Panc1 (cell line): Measurements from ENCODE around the gene GRHPR. TPM values are rescaled to one million over a fixed set of nuclear protein-coding genes. Genes with fewer than 3 reads are reported as not detected.

Source experiments
- ATAC-seq: fragments of 200-7000 bp; cut with Tn5 transposase; 2 replicates; pipeline ENCODE4 v1.9.1; 2020; ENCODE audit warnings: mild to moderate bottlenecking, moderate library complexity
- BruUV-seq: library from RNA; stranded (reverse); fragments of 400-500 nt; replicated peaks from 2 replicates; lab custom pipeline; 2021; lab: Mats Ljungman, UMichigan
- CTCF ChIA-PET: fragments of 300-600 bp; sonication (Branson Sonifier 250); formaldehyde crosslinking; loops from one replicate; lab custom pipeline; 2022; ENCODE audit warnings: antibody characterized with exemption; lab: Charles Lee
- POLR2A ChIA-PET: fragments of 300-600 bp; sonication (Branson Sonifier 250); formaldehyde crosslinking; loops from one replicate; lab custom pipeline; 2022; ENCODE audit warnings: antibody characterized with exemption; lab: Charles Lee
- DNase-seq: peaks from one replicate; pipeline ENCODE4 v3.0.0-alpha.2; 2010; ENCODE audit warnings: low read depth, low spot score
- H3K27ac ChIP-seq: 2 replicates; pipeline ENCODE4 v1.5.1; 2011; ENCODE audit warnings: mild to moderate bottlenecking, low read length, inconsistent platforms
- H3K27me3 ChIP-seq: fragments of 200-500 bp; sonication (Bioruptor generic); 2 replicates; pipeline ENCODE4 v1.6.0; 2014; ENCODE audit warnings: low read length, inconsistent platforms; ENCODE audit not compliant: control insufficient read depth, insufficient read depth
- H3K36me3 ChIP-seq: fragments of 200-500 bp; sonication (Bioruptor generic); 2 replicates; pipeline ENCODE4 v1.5.1; 2014; ENCODE audit warnings: inconsistent platforms, mild to moderate bottlenecking, low read length, moderate library complexity; ENCODE audit not compliant: control insufficient read depth, insufficient read depth
- H3K4me1 ChIP-seq: 2 replicates; pipeline ENCODE4 v1.5.1; 2011; ENCODE audit warnings: inconsistent platforms, mild to moderate bottlenecking, low read length, moderate library complexity; ENCODE audit not compliant: control insufficient read depth, insufficient read depth
- H3K4me3 ChIP-seq, 2 experiments: 2 replicates each; pipeline ENCODE4 v1.5.1; 2011 to 2012; ENCODE audit warnings: low read depth in 2 of 2, low read length in 2 of 2, mild to moderate bottlenecking in 2 of 2, inconsistent platforms in 1 of 2, moderate library complexity in 1 of 2
- H3K9me3 ChIP-seq: fragments of 200-500 bp; sonication (Bioruptor generic); 2 replicates; pipeline ENCODE4 v1.5.1; 2014; ENCODE audit warnings: low read depth, mild to moderate bottlenecking, inconsistent platforms, low read length, moderate library complexity; ENCODE audit not compliant: control insufficient read depth, insufficient read depth
- CTCF ChIP-seq: fragments of 450-650 bp; IDR thresholded peaks from 2 replicates; pipeline ENCODE4 v1.5.1; 2017; ENCODE audit warnings: mild to moderate bottlenecking
- POLR2AphosphoS5 ChIP-seq: IDR thresholded peaks from 2 replicates; pipeline ENCODE4 v1.6.1; 2012; ENCODE audit warnings: mild to moderate bottlenecking, low read depth, low read length, moderate library complexity
- REST ChIP-seq, 2 experiments: IDR thresholded peaks; 2 replicates each; pipeline ENCODE4 v1.6.1; 2011 to 2012; ENCODE audit warnings: low read depth in 2 of 2, control low read depth in 1 of 2, low read length in 1 of 2, mild to moderate bottlenecking in 1 of 2, moderate library complexity in 1 of 2; ENCODE audit not compliant: insufficient read depth in 1 of 2
- SIN3A ChIP-seq: IDR thresholded peaks from 2 replicates; pipeline ENCODE4 v1.6.1; 2012; ENCODE audit warnings: low read depth, mild to moderate bottlenecking, low read length, moderate library complexity, borderline replicate concordance; ENCODE audit not compliant: insufficient read depth
- TCF7L2 ChIP-seq: IDR thresholded peaks from 2 replicates; pipeline ENCODE4 v1.6.1; 2011; ENCODE audit warnings: mild to moderate bottlenecking, low read depth, low read length, inconsistent platforms
- in situ Hi-C: cut with HindIII; loops from 2 replicates; pipeline ENCODE4 v1.10.0; 2016; ENCODE audit warnings: low sequenced_read_pairs, low pct_unique_long_range_greater_than_20kb
- intact Hi-C: fragments of 100-400 bp; cut with micrococcal nuclease; formaldehyde crosslinking; loops from one replicate; pipeline ENCODE4 v1.10.0; 2022; ENCODE audit not compliant: unreplicated experiment
- total RNA-seq: library from RNA; stranded (reverse); gene quantifications from one replicate; pipeline ENCODE4 v1.2.1, GENCODE V29; 2021; ENCODE audit not compliant: unreplicated experiment

The GRHPR gene
- total RNA-seq, 1 experiment from 2014 or later = 238 TPM

DNA sequence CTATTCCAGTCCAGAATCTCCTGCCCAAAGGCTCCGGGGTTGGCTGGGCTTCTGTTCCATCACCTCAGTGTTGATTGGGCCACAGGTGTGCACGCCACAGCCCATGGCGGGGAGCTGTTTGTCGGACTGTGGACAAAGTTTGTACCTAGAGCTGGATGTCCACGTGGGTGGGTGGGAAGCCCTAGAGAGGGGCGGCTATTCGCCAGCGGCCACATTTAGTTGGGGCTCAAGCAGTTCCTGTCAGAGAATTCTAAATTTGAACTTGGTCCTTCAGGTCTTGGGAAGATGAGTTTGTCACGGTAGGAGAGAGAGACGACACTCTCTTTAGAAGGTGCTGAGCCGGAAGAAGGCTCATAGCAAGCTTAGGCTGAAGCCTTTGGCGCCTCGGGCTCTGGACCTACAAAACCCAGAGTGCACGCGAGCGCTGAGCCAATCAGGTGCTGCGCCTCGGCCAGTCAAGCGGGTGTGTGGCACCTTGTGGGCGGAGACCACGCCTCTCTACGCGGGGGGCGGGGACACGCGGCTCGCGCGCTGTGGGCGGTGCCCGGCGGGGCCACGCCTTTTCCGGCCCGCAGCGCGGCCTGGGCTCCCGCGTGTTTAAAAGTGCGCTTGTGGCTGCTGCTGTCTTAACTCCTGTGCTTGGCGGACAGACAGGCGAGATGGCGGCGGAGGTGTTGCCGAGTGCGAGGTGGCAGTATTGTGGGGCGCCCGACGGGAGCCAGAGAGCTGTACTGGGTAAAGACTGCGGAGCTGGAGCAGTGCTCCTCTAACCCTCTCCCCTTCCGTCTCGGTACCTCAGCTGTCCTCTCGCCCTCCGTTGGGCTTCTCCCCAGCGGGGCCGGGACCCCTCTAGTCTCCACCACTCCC is 63.1 kb downstream of the GRHPR start, which contains the start of gene POLR1E:
Gene POLR1E (plus strand): TSS at position 560 of the 867 bp plus-strand sequence. CDS start 100 bp downstream, at position 660.
- ATAC-seq (peak; percentile 98), DNase-seq (peak; percentile 75)
- Histone ChIP-seq H3K9me3 (no peaks in the 10 kb centered on the region), H3K27me3 (no peaks in the 10 kb centered on the region), H3K36me3 (peaks cover 17% of the 10 kb centered on the region), H3K4me1 (peaks cover 35% of the 10 kb centered on the region), H3K4me3 (peak within 1 kb of the TSS; percentile 67 to 96), H3K27ac (peak within 1 kb of the TSS; percentile 91)
- CTCF ChIA-PET = no interaction called here
- intact Hi-C loops = loop anchor here (5.0 kb wide), 1 partner anchor 97 kb away; no protein-coding TSS in a partner anchor
- TF ChIP-seq REST (IDR thresholded peaks at IDR 0.05; ENCODE audit: insufficient read depth in 1 of 2, low read depth in 2 of 2, low read length in 1 of 2) (no peak), TCF7L2 (peak; percentile 31; the same call in 1 of the 2 replicates), SIN3A (no peak), POLR2AphosphoS5 (no peak)
- BruUV-seq = no TSS peak
- in situ Hi-C loops = no loop called here
- POLR2A ChIA-PET = interaction anchor here (0.6 to 1.7 kb wide), 3 partner anchors 20 to 379 kb away, joined by 3 to 20 read pairs (median 5); partner anchors contain the start of gene ZBTB5

GRCh38 chr9:37486256-37486615 is 63.7 kb downstream of the GRHPR start:
- Histone ChIP-seq H3K9me3 (no peaks in the 10 kb centered on the region), H3K36me3 (peaks cover 23% of the 10 kb centered on the region), H3K27me3 (no peaks in the 10 kb centered on the region), H3K4me3 (peak overlapping the region; percentile 67 to 96), H3K4me1 (peaks cover 30% of the 10 kb centered on the region), H3K27ac (peak overlapping the region; percentile 91)
- in situ Hi-C loops = no loop called here
- BruUV-seq = no TSS peak
- intact Hi-C loops = loop anchor here (5.0 kb wide), 1 partner anchor 96 kb away; no protein-coding TSS in a partner anchor
- ATAC-seq = no peak
- ChIA-PET POLR2A (interaction anchor here (0.5 kb wide), 1 partner anchor 67 kb away, joined by 3 read pairs; no protein-coding TSS in a partner anchor), CTCF (no interaction called here)
- TF ChIP-seq CTCF (no peak), POLR2AphosphoS5 (no peak), REST (IDR thresholded peaks at IDR 0.05; ENCODE audit: insufficient read depth in 1 of 2, low read depth in 2 of 2, low read length in 1 of 2) (no peak), TCF7L2 (no peak), SIN3A (no peak)
- no peak for DNase-seq

Other genes with a start within 250 kb of the GRHPR start
- 30.6 TPM for gene ZBTB5, start 42.8 kb downstream of the GRHPR start, total RNA-seq
- gene POLR1E, start 63.3 kb downstream of the GRHPR start, total RNA-seq = 93.8 TPM
- 39.8 TPM for gene FBXO10, start 153.7 kb downstream of the GRHPR start, total RNA-seq
- gene TOMM5, start 169.9 kb downstream of the GRHPR start, total RNA-seq = 333 TPM
- gene FRMPD1, start 228.3 kb downstream of the GRHPR start, total RNA-seq = 0.21 TPM